G401.6 (cell line): Measurements from ENCODE around the gene TBCEL.
"Not testable (repeated sequence)": the region's sequence is repeated elsewhere in the genome, so short reads cannot be mapped to it uniquely, and the experiment has no call there.

Source experiments
- FAIRE-seq: peaks from 2 replicates; lab custom pipeline; 2012; peaks lifted over from hg19 to GRCh38; lab: Jason Lieb, UNC

The TBCEL gene

GRCh38 chr11:121023848-121024751 is at the start of gene TBCEL:
TBCEL (plus strand) TSS chr11:121024102; CDS start chr11:121045691, 21,589 bp downstream.
- FAIRE-seq: peak; percentile 44

- FAIRE-seq: no peak
Measured at GRCh38 chr11:120974466-120974865, 49.4 kb upstream of the TBCEL start.

- no peak for FAIRE-seq
Measured at GRCh38 chr11:120974965-120975364, 48.9 kb upstream of the TBCEL start.

- FAIRE-seq: no peak
Measured at GRCh38 chr11:120977266-120978137, 46.4 kb upstream of the TBCEL start.

GRCh38 chr11:120978701-120979100 is 45.2 kb upstream of the TBCEL start:
- no peak for FAIRE-seq

GRCh38 chr11:120985718-120986569 is 38.0 kb upstream of the TBCEL start:
- FAIRE-seq: no peak

GRCh38 chr11:120988603-120989002 is 35.3 kb upstream of the TBCEL start:
- no peak for FAIRE-seq

GRCh38 chr11:120991830-120992686 is 31.8 kb upstream of the TBCEL start:
- no peak for FAIRE-seq

- FAIRE-seq: no peak
Measured at GRCh38 chr11:120994091-120994859, 29.6 kb upstream of the TBCEL start.

GRCh38 chr11:120995184-120995583 is 28.7 kb upstream of the TBCEL start:
- FAIRE-seq: no peak

- FAIRE-seq: no peak
Measured at GRCh38 chr11:120996973-120997372, 26.9 kb upstream of the TBCEL start.

GRCh38 chr11:120998581-120998980 is 25.3 kb upstream of the TBCEL start:
- no peak for FAIRE-seq

GRCh38 chr11:121004206-121004840 is 19.6 kb upstream of the TBCEL start:
- no peak for FAIRE-seq

- no peak for FAIRE-seq
Measured at GRCh38 chr11:121006922-121007321, 17.0 kb upstream of the TBCEL start.

GRCh38 chr11:121008551-121008950 is 15.4 kb upstream of the TBCEL start:
- FAIRE-seq: no peak

- no peak for FAIRE-seq
Measured at GRCh38 chr11:121012091-121012490, 11.8 kb upstream of the TBCEL start.

- no peak for FAIRE-seq
Measured at GRCh38 chr11:121018746-121019145, 5.2 kb upstream of the TBCEL start.

GRCh38 chr11:121021718-121022117 is 2.2 kb upstream of the TBCEL start:
- FAIRE-seq: not testable (repeated sequence)

- no peak for FAIRE-seq
Measured at GRCh38 chr11:121024989-121025388, 1.1 kb downstream of the TBCEL start.

GRCh38 chr11:121029153-121029552 is 5.3 kb downstream of the TBCEL start:
- no peak for FAIRE-seq
